ENCODE measurements around the gene CNFN.
A peak's percentile ranks its signal among the peaks of the same experiment; 100 is the strongest.

The CNFN gene

DNA sequence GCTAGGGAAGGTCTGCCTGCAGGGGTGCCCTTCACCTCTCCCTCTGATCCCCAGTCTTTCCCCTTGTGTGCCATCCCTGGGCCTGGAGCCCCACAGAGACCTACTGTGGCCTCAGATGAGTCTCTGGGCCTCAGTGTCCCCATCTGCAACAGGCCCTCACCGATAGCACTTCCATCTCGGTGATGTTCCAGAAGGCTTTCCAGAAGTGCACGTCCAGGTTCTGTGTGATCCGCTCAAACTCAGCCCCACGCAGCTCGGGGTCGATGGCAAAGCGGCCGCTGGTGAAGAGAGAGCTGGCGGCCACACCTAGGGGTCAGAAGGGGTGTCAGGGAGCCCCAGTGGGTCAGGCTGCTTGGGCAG lies 17.7 kb upstream of the CNFN start:
- H3K9me3 ChIP-seq (ENCODE audit: low read length) = no peaks in the 10 kb centered on the region
- no peaks in the 10 kb centered on the region for H3K36me3 ChIP-seq (ENCODE audit: insufficient read depth, low read length)
- no peaks in the 10 kb centered on the region for H3K4me1 ChIP-seq (ENCODE audit: insufficient read depth, low read length)
- no peak overlapping the region for H3K27ac ChIP-seq (ENCODE audit: low read depth, low read length)
- no peaks in the 10 kb centered on the region for H3K27me3 ChIP-seq (ENCODE audit: control insufficient read depth in 1 of 2, insufficient read depth in 2 of 2, low read length in 2 of 2)
- H3K4me3 ChIP-seq (ENCODE audit: low read depth in 1 of 2, low read length in 2 of 2) = no peak overlapping the region
- no peak overlapping the region for H3K9ac ChIP-seq (ENCODE audit: low read length)

DNA sequence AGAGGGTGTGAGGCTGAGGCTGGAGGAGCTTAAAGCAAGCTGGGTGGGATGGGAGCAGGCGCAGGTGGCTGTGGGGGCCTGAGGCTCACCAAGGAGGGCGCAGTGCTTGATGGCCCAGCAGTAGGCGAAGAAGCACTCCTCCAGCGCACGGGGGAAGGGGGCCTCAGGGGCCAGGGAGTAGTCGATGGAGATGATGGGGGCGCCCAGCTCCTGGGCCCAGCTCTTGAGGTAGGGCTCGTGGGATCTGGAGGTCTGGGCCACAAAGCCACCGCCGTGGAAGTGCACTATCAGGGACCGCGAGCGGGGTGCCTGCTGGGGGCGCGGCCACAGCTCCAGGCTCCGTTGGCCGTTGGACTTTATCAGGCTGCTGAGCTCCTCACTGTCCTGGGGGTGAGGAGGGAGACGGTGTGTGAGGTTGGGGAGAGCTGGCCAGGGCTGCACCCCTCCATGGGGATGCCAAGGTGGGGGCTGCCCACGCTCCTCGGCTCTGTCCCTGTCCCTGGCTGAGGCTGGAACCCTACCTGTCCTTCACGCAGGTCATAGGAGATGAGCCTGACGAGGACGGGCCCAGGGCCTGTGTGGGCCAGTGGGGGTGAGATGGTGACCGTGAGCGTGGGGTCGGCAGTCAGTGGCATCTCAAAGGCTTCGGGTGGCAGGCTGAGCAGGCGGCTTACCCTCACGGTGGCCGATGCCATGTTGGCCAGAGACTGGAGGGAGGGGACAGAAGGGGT lies 17.2 kb upstream of the CNFN start:
- Histone ChIP-seq H3K4me3 (ENCODE audit: low read depth in 1 of 2, low read length in 2 of 2) (no peak overlapping the region), H3K27ac (ENCODE audit: low read depth, low read length) (no peak overlapping the region), H3K36me3 (ENCODE audit: insufficient read depth, low read length) (no peaks in the 10 kb centered on the region), H3K27me3 (ENCODE audit: control insufficient read depth in 1 of 2, insufficient read depth in 2 of 2, low read length in 2 of 2) (no peaks in the 10 kb centered on the region), H3K9ac (ENCODE audit: low read length) (no peak overlapping the region), H3K9me3 (ENCODE audit: low read length) (no peaks in the 10 kb centered on the region), H3K4me1 (ENCODE audit: insufficient read depth, low read length) (peaks cover 3% of the 10 kb centered on the region)

- no peaks in the 10 kb centered on the region for H3K36me3 ChIP-seq (ENCODE audit: insufficient read depth, low read length)
- H3K9ac ChIP-seq (ENCODE audit: low read length) = no peak overlapping the region
Observed at GRCh38 chr19:42406111-42406510, 16.0 kb upstream of the CNFN start.

GRCh38 chr19:42403586-42403985 lies 13.5 kb upstream of the CNFN start:
- no peak overlapping the region for H3K27ac ChIP-seq (ENCODE audit: low read depth, low read length)
- H3K9ac ChIP-seq (ENCODE audit: low read length) = no peak overlapping the region
- no peaks in the 10 kb centered on the region for H3K9me3 ChIP-seq (ENCODE audit: low read length)
- no peak overlapping the region for H3K4me3 ChIP-seq (ENCODE audit: low read depth in 1 of 2, low read length in 2 of 2)
- H3K27me3 ChIP-seq (ENCODE audit: control insufficient read depth in 1 of 2, insufficient read depth in 2 of 2, low read length in 2 of 2) = no peaks in the 10 kb centered on the region
- peaks cover 17% of the 10 kb centered on the region for H3K4me1 ChIP-seq (ENCODE audit: insufficient read depth, low read length)
- H3K36me3 ChIP-seq (ENCODE audit: insufficient read depth, low read length) = no peaks in the 10 kb centered on the region

More at GRCh38 chr19:42406111-42406510, 16.0 kb upstream of the CNFN start:
- H3K4me3 ChIP-seq (ENCODE audit: low read depth in 1 of 2, low read length in 2 of 2) = no peak overlapping the region
- H3K27me3 ChIP-seq (ENCODE audit: control insufficient read depth in 1 of 2, insufficient read depth in 2 of 2, low read length in 2 of 2) = no peaks in the 10 kb centered on the region
- peaks cover 10% of the 10 kb centered on the region for H3K4me1 ChIP-seq (ENCODE audit: insufficient read depth, low read length)
- H3K9me3 ChIP-seq (ENCODE audit: low read length) = no peaks in the 10 kb centered on the region
- H3K27ac ChIP-seq (ENCODE audit: low read depth, low read length) = no peak overlapping the region

GRCh38 chr19:42402376-42403116 lies 12.4 kb upstream of the CNFN start:
- Histone ChIP-seq H3K9ac (ENCODE audit: low read length) (no peak overlapping the region), H3K27ac (ENCODE audit: low read depth, low read length) (no peak overlapping the region), H3K4me1 (ENCODE audit: insufficient read depth, low read length) (peaks cover 21% of the 10 kb centered on the region), H3K9me3 (ENCODE audit: low read length) (no peaks in the 10 kb centered on the region), H3K27me3 (ENCODE audit: control insufficient read depth in 1 of 2, insufficient read depth in 2 of 2, low read length in 2 of 2) (no peaks in the 10 kb centered on the region), H3K36me3 (ENCODE audit: insufficient read depth, low read length) (no peaks in the 10 kb centered on the region), H3K4me3 (ENCODE audit: low read depth in 1 of 2, low read length in 2 of 2) (peak overlapping the region; percentile 51 to 53)

DNA sequence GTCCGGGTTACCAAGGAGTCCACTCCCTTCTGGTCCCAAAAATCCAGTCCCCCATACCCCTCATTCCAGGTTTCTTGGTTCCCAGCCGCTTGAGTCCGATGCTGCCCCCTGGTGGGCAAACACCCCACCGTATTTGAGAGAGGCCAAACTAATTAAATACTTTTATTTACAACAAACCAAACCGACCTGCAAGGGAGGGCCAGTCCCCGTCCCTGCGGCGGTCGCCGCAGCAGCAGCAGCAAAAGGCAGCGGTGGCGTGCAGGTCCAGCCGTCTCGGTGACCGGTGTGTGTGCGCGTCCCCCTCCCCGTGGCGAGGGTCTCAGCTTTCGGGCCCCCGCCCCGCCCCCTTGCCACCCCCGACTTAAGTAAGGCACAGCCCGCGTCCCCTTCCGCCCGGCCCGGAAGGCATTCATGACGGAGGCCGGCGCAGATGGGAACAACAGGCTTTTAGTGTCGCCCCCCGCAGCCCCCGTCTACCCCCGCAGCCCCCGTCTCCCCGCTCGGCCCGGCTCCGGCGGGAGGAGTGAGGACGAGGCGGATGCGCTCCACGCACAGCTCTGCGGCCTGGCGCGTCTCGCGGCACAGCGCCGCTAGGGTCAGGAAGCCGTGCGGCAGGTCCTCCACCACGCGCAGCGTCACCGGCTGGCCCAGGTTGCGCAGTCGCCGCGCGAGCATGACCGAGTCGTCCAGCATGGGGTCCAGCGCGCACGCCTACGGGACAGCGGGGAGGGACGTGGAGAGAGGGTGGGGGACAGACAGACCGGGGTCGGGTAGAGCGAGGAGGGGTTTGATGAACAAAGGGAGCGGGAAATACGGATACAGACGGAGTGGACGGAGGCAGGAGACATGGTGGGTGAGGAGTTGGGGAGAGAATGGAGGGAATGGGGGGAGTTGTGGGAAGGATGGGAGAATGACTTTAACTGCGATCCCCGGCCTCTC lies 11.5 kb upstream of the CNFN start:
- peaks cover 27% of the 10 kb centered on the region for H3K4me1 ChIP-seq (ENCODE audit: insufficient read depth, low read length)
- no peaks in the 10 kb centered on the region for H3K27me3 ChIP-seq (ENCODE audit: control insufficient read depth in 1 of 2, insufficient read depth in 2 of 2, low read length in 2 of 2)
- H3K27ac ChIP-seq (ENCODE audit: low read depth, low read length) = no peak overlapping the region
- no peaks in the 10 kb centered on the region for H3K9me3 ChIP-seq (ENCODE audit: low read length)
- H3K36me3 ChIP-seq (ENCODE audit: insufficient read depth, low read length) = no peaks in the 10 kb centered on the region
- no peak overlapping the region for H3K9ac ChIP-seq (ENCODE audit: low read length)
- H3K4me3 ChIP-seq (ENCODE audit: low read depth in 1 of 2, low read length in 2 of 2) = peak overlapping the region; percentile 51 to 58

- no peaks in the 10 kb centered on the region for H3K9me3 ChIP-seq (ENCODE audit: low read length)
- H3K4me3 ChIP-seq (ENCODE audit: low read depth in 1 of 2, low read length in 2 of 2) = no peak overlapping the region
- H3K9ac ChIP-seq (ENCODE audit: low read length) = no peak overlapping the region
- no peaks in the 10 kb centered on the region for H3K36me3 ChIP-seq (ENCODE audit: insufficient read depth, low read length)
- H3K4me1 ChIP-seq (ENCODE audit: insufficient read depth, low read length) = peaks cover 40% of the 10 kb centered on the region
- no peak overlapping the region for H3K27ac ChIP-seq (ENCODE audit: low read depth, low read length)
- H3K27me3 ChIP-seq (ENCODE audit: control insufficient read depth in 1 of 2, insufficient read depth in 2 of 2, low read length in 2 of 2) = no peaks in the 10 kb centered on the region
Observed at GRCh38 chr19:42400404-42400803, 10.3 kb upstream of the CNFN start.

GRCh38 chr19:42397263-42398166 lies 7.4 kb upstream of the CNFN start:
- Histone ChIP-seq H3K9ac (ENCODE audit: low read length) (peak overlapping the region; percentile 89), H3K36me3 (ENCODE audit: insufficient read depth, low read length) (no peaks in the 10 kb centered on the region), H3K4me1 (ENCODE audit: insufficient read depth, low read length) (peaks cover 40% of the 10 kb centered on the region), H3K4me3 (ENCODE audit: low read depth in 1 of 2, low read length in 2 of 2) (peak overlapping the region; percentile 59 to 67), H3K9me3 (ENCODE audit: low read length) (no peaks in the 10 kb centered on the region), H3K27ac (ENCODE audit: low read depth, low read length) (peak overlapping the region; percentile 91), H3K27me3 (ENCODE audit: control insufficient read depth in 1 of 2, insufficient read depth in 2 of 2, low read length in 2 of 2) (no peaks in the 10 kb centered on the region)

DNA sequence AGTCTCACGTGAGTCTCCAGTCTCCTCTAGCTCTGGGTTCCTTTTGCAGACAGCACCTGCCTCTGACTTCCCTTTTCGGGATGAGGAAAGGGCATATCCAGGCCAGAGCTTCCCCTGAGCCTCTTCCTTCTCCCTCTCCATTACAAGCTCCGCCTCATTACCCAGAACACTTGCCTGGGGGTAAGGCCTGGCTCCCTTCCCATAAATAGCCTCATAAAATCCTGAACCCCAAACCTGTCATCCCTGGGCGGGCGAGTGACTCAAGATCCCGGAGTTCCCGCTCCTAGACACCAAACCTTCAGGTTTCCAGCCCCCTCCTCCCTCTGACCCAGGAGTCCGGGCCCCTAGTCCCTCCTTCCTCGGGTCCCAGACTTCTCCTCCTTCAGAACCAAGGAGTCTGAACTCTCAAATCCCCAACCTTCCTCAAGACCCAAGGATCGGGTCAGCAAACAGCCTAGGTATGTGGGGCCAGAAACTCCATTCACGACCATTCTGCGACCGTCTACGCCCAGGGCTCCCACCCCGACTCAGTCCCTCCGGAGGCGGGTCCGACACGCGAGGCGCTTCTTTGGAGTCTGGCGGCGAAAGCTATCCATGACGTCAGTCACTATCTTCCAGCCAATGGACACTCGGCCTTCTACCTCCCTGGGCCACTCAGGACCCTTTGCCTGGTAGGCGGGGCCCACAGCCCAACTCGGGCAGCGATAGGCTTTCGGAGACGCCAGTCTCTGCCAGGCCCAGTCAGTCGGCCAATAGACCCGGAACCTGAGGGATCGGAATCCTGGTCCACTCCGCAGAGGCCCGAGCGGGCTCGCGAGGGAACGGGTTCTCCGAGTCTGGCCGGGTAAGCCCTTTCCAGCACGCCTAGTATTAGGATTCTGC lies 6.5 kb upstream of the CNFN start:
- H3K9me3 ChIP-seq (ENCODE audit: low read length) = no peaks in the 10 kb centered on the region
- H3K27me3 ChIP-seq (ENCODE audit: control insufficient read depth in 1 of 2, insufficient read depth in 2 of 2, low read length in 2 of 2) = no peaks in the 10 kb centered on the region
- H3K27ac ChIP-seq (ENCODE audit: low read depth, low read length) = peak overlapping the region; percentile 91
- peaks cover 33% of the 10 kb centered on the region for H3K4me1 ChIP-seq (ENCODE audit: insufficient read depth, low read length)
- peak overlapping the region; percentile 89 for H3K9ac ChIP-seq (ENCODE audit: low read length)
- H3K36me3 ChIP-seq (ENCODE audit: insufficient read depth, low read length) = no peaks in the 10 kb centered on the region
- peak overlapping the region; percentile 59 to 67 for H3K4me3 ChIP-seq (ENCODE audit: low read depth in 1 of 2, low read length in 2 of 2)

GRCh38 chr19:42394751-42395150 lies 4.7 kb upstream of the CNFN start:
- Histone ChIP-seq H3K9ac (ENCODE audit: low read length) (no peak overlapping the region), H3K36me3 (ENCODE audit: insufficient read depth, low read length) (no peaks in the 10 kb centered on the region), H3K27me3 (ENCODE audit: control insufficient read depth in 1 of 2, insufficient read depth in 2 of 2, low read length in 2 of 2) (peaks cover 4 to 16% of the 10 kb centered on the region in 2 donors), H3K4me3 (ENCODE audit: low read depth in 1 of 2, low read length in 2 of 2) (no peak overlapping the region), H3K4me1 (ENCODE audit: insufficient read depth, low read length) (peaks cover 23% of the 10 kb centered on the region), H3K9me3 (ENCODE audit: low read length) (no peaks in the 10 kb centered on the region), H3K27ac (ENCODE audit: low read depth, low read length) (no peak overlapping the region)

Data from muscle layer of colon (tissue), 2 donors.